NCI-H1417 (cell line): ENCODE results near the gene PROS1.
"Not testable (repeated sequence)": the region's sequence is repeated elsewhere in the genome, so short reads cannot be mapped to it uniquely, and the experiment has no call there.

Experiments
- DNase-seq, 3 experiments: peaks; one replicate each; lab custom pipeline; 2025; lab: John Stamatoyannopoulos, UW

Gene PROS1

GRCh38 chr3:93969443-93969842 is 4.3 kb downstream of the PROS1 start:
- no peak for DNase-seq

- not testable (repeated sequence) for DNase-seq
Observed at GRCh38 chr3:93965106-93965505, 8.6 kb downstream of the PROS1 start.

- DNase-seq, result no peak
Observed at GRCh38 chr3:93962798-93963197, 10.9 kb downstream of the PROS1 start.

DNA sequence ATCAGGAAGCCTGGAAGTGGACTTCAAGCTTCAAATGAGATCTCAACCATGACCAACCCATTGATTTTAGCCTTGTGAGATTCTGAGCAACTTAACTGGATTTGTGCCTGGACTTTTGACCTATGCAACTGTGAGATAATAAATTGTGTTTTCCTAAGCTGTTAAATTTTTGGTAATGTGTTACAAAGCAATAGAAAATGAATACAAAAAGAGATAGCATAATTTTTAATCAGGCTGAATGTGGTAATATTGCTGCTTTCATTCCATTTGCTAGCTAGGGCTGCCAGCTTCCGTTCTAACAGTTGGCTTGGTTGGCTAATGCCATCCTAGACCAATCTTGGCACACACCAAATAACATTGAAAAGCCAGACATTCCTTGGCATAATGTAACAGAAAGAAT is 12.2 kb downstream of the PROS1 start:
- no peak for DNase-seq

DNA sequence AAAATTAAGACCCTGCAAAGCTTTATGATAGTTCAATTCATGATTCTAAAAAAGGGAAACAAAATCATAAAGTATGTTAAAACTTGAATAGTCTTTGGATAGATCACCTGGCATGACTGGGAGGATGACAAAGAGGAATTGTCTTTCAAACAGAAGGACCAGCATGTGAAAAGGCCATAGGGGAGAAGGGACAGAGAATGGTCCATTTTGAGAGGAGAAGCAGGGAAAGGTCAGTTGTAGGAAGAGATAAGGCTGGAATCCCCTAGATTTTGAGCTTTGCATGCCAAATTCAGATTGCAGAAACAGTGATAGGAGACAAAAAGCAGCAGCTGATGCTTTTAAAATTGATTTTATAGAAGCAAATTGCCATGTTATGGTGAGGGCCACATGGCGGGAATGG is 12.7 kb downstream of the PROS1 start:
- DNase-seq, result no peak

DNA sequence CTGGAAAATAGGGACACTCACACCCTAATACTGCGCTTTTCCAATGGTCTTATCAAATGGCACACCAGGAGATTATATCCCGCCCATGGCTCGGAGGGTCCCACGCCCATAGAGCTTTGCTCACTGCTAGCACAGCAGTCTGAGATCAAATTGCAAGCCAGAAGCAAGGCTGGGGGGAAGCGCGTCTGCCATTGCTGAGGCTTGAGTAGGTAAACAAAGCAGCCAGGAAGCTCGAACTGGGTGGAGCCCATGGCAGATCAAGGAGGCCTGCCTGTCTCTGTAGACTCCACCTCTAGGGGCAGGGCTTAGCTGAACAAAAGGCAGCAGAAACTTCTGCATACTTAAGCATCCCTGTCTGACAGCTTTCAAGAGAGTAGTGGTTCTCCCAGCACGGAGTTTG is 23.7 kb downstream of the PROS1 start:
- peak in 2 of 3 experiments; percentile 5 to 23 for DNase-seq

DNA sequence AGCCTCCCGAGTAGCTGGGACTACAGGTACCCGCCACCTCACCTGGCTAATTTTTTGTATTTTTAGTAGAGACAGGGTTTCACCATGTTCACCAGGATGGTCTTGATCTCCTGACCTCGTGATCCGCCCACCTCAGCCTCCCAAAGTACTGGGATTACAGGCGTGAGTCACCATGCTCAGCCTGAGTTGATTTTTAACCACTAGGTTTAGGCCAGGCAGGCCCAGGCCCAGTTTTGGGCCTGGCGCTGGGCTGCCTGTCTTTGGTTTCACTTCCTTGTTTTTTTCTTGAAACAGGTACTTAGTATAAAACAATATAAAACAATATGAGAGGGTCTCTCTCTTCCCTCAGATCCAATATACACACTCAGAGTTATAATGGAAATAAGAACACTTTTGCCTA is 36.2 kb downstream of the PROS1 start:
- DNase-seq, result not testable (repeated sequence)

GRCh38 chr3:93936549-93936948 is 37.1 kb downstream of the PROS1 start:
- DNase-seq, result no peak

GRCh38 chr3:93934366-93935046 is 39.2 kb downstream of the PROS1 start:
- DNase-seq, result no peak

DNA sequence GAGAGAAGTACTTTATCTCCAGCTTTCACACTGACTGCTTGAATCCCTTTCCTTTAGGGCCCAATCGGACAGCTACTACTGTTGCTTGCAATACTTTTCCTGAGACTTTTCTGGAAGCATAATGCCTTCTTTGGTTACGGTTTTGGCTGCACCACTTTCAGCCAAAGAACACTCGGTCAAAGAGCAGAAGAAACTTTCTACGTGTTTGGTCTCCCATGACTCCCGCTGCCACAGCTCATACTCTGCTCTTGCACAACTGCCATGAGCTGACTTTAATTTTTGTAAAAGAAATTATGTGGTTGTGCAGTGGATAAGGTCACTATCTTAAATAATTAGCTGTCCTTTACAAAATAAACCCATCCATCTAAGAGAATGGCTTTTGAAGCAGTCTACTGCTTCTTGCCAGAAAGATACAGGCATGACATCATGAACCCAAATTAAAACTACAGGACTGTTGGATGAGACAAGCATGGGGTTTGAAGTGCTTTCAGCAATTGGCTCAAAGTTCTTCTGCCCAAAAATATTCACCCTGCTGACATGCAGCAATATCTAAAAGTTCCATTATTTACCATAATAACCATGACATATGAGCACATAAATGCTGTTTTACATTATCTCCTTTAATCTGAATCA is 42.0 kb downstream of the PROS1 start:
- no peak for DNase-seq

DNA sequence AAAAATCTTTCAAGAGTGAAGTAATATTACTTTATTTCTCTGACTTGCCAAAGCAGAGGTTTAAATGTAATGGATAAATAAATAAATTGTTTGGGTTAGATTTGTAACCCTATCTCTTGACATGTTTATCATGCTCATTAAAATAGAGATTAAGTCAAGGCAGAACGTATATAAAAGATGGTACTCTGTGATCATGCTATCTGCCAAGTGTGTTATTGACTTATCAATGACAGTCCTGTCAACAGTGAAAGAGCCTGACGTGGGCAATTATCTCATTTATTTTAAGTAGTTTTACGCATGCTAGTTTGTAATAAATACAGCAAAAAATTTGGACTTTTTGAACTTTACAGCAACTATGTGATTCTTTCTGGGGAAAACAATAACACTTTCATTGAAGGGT is 43.7 kb downstream of the PROS1 start:
- DNase-seq, result no peak

- DNase-seq, result no peak
Observed at GRCh38 chr3:93926789-93927188, 46.9 kb downstream of the PROS1 start.

GRCh38 chr3:93924491-93924890 is 49.2 kb downstream of the PROS1 start:
- DNase-seq, result no peak

- DNase-seq, result no peak
Observed at GRCh38 chr3:93923006-93923405, 50.7 kb downstream of the PROS1 start.

- not testable (repeated sequence) for DNase-seq
Observed at GRCh38 chr3:93917546-93918029, 56.1 kb downstream of the PROS1 start.

- not testable (repeated sequence) for DNase-seq
Observed at GRCh38 chr3:93913623-93914022, 60.1 kb downstream of the PROS1 start.

GRCh38 chr3:93911206-93911605 is 62.5 kb downstream of the PROS1 start:
- no peak for DNase-seq

DNA sequence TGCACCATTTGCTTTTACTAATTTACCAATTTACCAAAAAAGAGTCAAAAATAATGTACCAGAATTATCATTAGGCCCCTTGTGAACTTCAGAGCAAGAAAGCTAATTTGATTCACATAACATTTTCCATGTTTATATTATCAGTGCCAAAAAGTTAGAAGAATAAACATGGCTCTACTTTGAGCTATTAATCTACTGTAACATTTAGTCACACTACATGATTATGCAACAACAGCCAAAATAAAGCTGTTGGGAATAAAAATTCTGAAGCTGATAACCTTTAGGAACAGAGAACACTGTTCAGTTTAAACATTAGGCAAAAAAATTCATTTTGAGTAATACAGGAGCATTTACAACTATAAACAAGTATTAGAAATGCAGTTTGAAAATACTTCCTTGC is 63.6 kb downstream of the PROS1 start:
- DNase-seq, result no peak

DNA sequence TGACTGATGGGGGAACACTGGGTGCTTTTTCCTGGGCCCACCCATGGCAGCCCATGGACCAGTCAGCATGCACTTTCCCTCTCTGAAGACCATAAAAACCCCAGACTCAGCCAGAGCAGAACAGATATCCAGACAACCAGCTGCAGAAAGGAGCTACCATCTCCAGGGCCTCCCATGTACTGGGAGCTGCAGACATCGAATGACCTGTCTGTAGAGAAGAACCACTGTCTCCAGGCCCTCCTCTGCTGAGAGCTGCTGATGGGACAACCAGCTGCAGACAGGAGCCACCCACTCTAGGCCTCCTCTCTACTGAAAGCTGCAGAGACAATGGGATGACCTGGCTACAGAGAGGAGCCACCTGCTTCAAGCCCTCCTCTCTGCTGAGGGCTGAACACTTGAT is 66.6 kb downstream of the PROS1 start:
- no peak for DNase-seq

GRCh38 chr3:93906245-93906644 is 67.5 kb downstream of the PROS1 start:
- no peak for DNase-seq

DNA sequence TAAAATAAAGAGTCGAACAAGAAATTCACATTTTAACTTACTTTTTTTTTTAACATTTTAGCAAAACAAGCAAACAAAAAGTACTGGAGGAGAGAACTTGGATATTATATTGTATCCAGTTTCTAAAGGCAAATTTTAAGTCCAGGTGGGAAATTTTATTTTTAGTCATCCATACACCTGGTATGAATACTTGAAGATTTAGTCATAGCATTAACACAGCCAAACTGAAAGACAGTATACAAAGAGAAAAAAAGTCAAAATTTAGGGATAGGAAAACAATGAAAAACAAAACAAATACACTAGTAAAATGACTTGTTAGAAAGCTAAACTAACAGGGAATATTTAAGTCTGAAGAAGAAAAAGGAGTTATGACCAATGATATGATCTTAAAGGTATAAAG is 69.1 kb downstream of the PROS1 start:
- DNase-seq, result no peak

DNA sequence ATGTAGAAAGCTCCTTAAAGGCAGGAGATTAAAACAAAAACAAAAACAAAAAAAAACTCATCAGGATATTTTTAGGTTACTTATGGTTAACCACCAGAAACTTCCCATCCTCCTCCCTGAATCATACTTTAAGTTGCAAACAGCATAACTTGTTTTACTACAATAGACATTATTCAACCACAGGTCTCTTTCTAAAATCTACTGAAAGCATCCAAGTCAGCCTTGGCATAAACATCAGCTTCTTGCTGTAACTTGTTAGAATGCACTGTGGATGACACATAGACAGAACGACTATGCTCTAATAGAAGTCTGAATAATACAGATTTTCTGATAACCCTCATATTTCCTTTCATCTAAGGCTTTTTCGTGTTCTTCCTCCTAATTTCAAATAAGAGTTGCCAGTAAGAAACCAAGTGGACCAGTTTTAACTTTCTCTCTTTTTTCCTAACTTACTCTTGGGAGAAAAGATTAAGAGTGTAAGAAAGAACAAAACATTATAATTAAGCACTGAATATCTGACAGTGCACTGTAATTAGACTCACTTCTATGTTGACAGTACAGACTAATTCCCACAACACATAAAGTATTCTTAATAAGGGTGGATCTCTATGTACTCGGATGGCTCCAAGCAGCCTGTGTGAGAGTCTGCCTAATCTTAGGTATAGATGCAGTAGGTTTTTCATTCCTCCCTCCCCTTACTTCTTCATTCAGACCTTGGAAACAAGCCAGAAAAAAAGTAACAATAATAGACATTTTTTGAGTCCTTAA is 95.3 kb downstream of the PROS1 start:
- DNase-seq, result not testable (repeated sequence)

GRCh38 chr3:93877427-93877826 is 96.3 kb downstream of the PROS1 start:
- DNase-seq, result not testable (repeated sequence)
